ENCODE measurements around the gene RBM23. TPM values are rescaled to one million over a fixed set of nuclear protein-coding genes. Genes with fewer than 3 reads are reported as not detected.

RBM23 gene
- total RNA-seq, 4 donors from 2014 or later: 64.5 to 104 (median 93.0) TPM

- Histone ChIP-seq H3K9me3 (no peaks in the 10 kb centered on the region), H3K4me1 (peaks cover 49% of the 10 kb centered on the region), H3K27ac (no peak overlapping the region), H3K27me3 (no peaks in the 10 kb centered on the region), H3K36me3 (no peaks in the 10 kb centered on the region), H3K4me3 (peak overlapping the region; percentile 55)
- WGBS: 75% methylated on average over 21 of the region's 21 CpGs
- TF ChIP-seq EP300 (IDR thresholded peaks at IDR 0.05) (no peak), POLR2AphosphoS5 (IDR thresholded peaks at IDR 0.05) (no peak), POLR2A (IDR thresholded peaks at IDR 0.05) (no peak), CTCF (IDR thresholded peaks at IDR 0.05) (no peak)
- DNase-seq (ENCODE audit: low spot score in 2 of 2): no peak
Observed at GRCh38 chr14:22885975-22886374, 33.0 kb downstream of the RBM23 start.

GRCh38 chr14:22884738-22885523 is 34.0 kb downstream of the RBM23 start:
- no peak for DNase-seq (ENCODE audit: low spot score in 2 of 2)
- Histone ChIP-seq H3K4me1 (peaks cover 48% of the 10 kb centered on the region), H3K27me3 (no peaks in the 10 kb centered on the region), H3K27ac (no peak overlapping the region), H3K9me3 (no peaks in the 10 kb centered on the region), H3K36me3 (peaks cover 4% of the 10 kb centered on the region), H3K4me3 (no peak overlapping the region)
- whole genome bisulfite sequencing: 93% methylated on average over 10 of the region's 11 CpGs
- no peak for TF ChIP-seq POLR2A (IDR thresholded peaks at IDR 0.05)
- no peak for TF ChIP-seq CTCF (IDR thresholded peaks at IDR 0.05)
- no peak for TF ChIP-seq POLR2AphosphoS5 (IDR thresholded peaks at IDR 0.05)

GRCh38 chr14:22884076-22884737 is 34.7 kb downstream of the RBM23 start:
- WGBS: 94% methylated on average over 6 of the region's 7 CpGs
- no peak overlapping the region for H3K4me3 ChIP-seq
- TF ChIP-seq EP300 (IDR thresholded peaks at IDR 0.05): no peak
- no peak for TF ChIP-seq CTCF (IDR thresholded peaks at IDR 0.05)
- TF ChIP-seq POLR2AphosphoS5 (IDR thresholded peaks at IDR 0.05): no peak
- no peak for TF ChIP-seq POLR2A (IDR thresholded peaks at IDR 0.05)
- H3K4me1 ChIP-seq: peaks cover 42% of the 10 kb centered on the region
- H3K36me3 ChIP-seq: peaks cover 11% of the 10 kb centered on the region
- no peak for DNase-seq (ENCODE audit: low spot score in 2 of 2)
- H3K27ac ChIP-seq: no peak overlapping the region
- H3K9me3 ChIP-seq: no peaks in the 10 kb centered on the region
- no peaks in the 10 kb centered on the region for H3K27me3 ChIP-seq

- DNase-seq (ENCODE audit: low spot score in 2 of 2): no peak
- Histone ChIP-seq H3K36me3 (peaks cover 19% of the 10 kb centered on the region), H3K27ac (no peak within 1 kb of the TSS), H3K4me3 (no peak within 1 kb of the TSS), H3K4me1 (peaks cover 41% of the 10 kb centered on the region), H3K27me3 (no peaks in the 10 kb centered on the region), H3K9me3 (no peaks in the 10 kb centered on the region)
- WGBS: 25% methylated on average over 14 of the region's 15 CpGs
- TF ChIP-seq POLR2AphosphoS5 (IDR thresholded peaks at IDR 0.05): no peak
- no peak for TF ChIP-seq POLR2A (IDR thresholded peaks at IDR 0.05)
Observed at GRCh38 chr14:22883173-22883976, 35.6 kb downstream of the RBM23 start, which contains the start of gene REM2. Gene REM2 (plus strand): TSS chr14:22883222. CDS start chr14:22883288, 66 bp downstream.

GRCh38 chr14:22882529-22883172 is 36.3 kb downstream of the RBM23 start:
- Histone ChIP-seq H3K4me1 (peaks cover 34% of the 10 kb centered on the region), H3K4me3 (no peak overlapping the region), H3K27ac (no peak overlapping the region), H3K27me3 (no peaks in the 10 kb centered on the region), H3K9me3 (no peaks in the 10 kb centered on the region), H3K36me3 (peaks cover 27% of the 10 kb centered on the region)
- TF ChIP-seq POLR2A (IDR thresholded peaks at IDR 0.05): no peak
- no peak for TF ChIP-seq POLR2AphosphoS5 (IDR thresholded peaks at IDR 0.05)
- TF ChIP-seq EP300 (IDR thresholded peaks at IDR 0.05): no peak
- TF ChIP-seq CTCF (IDR thresholded peaks at IDR 0.05): no peak
- 26% methylated on average over 6 of the region's 6 CpGs for WGBS
- no peak for DNase-seq (ENCODE audit: low spot score in 2 of 2)
